Stimulated activated CD4-positive, alpha-beta T cell treated with anti-CD3 and anti-CD28 coated beads, Interleukin-2, amount 100 ng/mL, for 48 hours (primary cell): ENCODE data around the gene ZNF334.

ENCODE experiments used
- DNase-seq, 2 donors: peaks; one replicate each; pipeline ENCODE4 v3.0.0-alpha.2; 2020

Gene ZNF334

DNA sequence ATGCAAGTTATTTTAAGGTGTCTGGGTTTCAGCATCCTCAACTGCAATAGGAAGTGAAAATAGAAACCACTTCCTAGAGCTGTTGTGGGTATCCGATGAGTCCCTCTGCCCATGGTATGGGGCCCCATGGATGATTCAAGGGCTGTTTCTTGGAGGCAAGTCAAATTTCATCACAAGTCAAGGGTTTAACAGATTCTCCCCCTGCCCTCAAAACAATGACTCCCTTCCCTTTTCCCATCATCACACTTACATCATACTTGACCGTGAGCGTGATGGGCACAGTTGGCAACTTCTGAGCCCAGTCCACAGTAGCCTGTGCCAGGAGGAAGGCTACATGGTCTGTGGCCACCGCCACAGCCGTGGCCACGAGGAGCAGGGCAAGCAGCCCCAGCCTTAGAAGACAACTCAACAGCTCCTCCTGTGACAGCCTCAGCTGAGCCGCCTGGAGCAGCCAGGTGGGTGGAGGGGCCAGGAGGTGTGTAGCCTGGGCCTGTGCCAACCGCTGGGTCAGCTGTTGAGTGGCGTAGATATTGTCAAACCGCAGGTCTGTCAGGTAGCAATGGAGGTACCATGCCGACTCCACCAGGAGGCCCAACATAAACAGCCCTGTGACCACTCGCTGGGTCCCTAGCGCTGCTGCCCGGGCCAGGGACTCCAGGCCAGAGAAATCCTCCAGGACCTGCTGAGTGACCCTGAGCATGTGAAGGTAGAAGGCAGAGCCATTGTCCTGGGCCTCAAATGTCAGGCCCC is 31.9 kb upstream of the ZNF334 start:
- peak; percentile 20 for DNase-seq

- no peak for DNase-seq
These were observed 31.2 kb upstream of the ZNF334 start for GRCh38 chr20:46544576-46544975.

DNA sequence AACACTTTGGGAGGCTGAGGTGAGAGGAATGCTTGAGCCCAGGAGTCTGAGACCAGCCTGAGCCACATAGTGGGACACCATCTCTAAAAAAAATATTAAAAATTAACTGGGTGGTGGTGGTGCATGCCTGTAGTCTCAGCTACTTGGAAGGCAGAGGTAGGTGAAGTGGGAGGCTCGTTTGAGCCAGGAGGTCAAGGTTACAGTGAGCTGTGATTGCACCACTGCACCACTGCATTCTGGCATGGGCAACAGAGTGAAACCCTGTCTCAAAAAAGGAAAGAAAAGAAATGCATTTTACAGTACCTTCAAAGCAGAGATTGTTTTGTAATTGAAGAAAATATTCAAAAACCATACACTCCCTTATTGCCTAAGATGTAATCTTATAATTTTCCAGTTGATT is 30.6 kb upstream of the ZNF334 start:
- no peak for DNase-seq

- no peak for DNase-seq
These were observed 29.7 kb upstream of the ZNF334 start for GRCh38 chr20:46543033-46543432.

DNA sequence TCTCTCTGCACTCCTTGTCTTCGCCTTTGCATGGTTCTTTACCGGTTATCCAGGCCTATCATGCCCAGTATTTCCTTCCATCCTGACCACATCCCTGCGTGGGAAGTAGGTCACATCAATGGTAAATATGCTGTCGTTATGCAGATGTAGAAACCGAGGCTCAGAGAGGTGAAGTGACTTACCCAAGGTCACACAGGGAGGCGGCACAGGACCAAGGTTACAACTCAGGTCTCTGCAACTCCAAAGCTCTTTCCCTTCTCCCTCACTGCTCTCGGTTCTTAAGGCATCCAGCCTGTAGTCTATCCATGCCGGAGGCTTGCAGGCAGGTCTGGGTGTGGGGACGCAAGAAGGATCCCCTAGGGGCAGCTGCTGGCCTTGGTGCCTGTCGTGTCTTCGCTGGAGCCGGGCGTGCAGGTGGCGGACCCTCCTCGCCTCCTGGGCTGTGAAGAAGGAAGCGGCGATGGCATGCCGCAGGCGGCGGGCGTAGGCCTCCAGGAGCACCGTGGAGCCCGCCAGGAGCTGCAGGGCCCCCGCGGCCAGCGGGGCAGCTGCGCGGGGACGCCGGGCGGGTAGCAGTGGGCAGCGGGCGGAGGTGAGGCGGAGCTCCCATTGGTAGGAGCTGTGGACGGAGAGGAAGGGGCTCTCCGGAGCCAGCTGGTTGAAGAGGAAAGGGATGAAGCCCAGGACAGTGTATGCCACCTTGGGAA is 28.0 kb upstream of the ZNF334 start:
- no peak for DNase-seq

- no peak for DNase-seq
These were observed 25.8 kb upstream of the ZNF334 start for GRCh38 chr20:46539113-46539512.

GRCh38 chr20:46530640-46531039 is 17.3 kb upstream of the ZNF334 start:
- no peak for DNase-seq

- no peak for DNase-seq
These were observed 10.5 kb upstream of the ZNF334 start for GRCh38 chr20:46523696-46524328.

DNA sequence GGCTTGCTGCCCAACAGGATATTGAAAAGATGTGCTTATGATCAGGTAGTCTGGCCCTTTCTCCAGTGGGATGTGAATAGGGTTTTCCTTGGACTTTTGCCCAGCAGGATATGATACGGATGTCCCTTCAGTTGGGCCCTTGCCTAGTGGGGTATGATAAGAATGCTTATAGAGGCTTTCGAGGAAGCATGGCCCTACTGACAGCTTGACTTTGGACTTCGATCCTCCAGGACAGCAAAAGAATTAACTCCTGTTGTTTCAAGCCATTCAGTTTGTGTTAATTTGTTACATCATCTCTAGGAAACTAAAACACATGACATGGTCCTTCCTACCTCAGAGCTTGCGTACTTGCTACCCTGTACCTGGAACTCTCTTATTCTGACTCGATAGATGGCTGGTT is 9.7 kb upstream of the ZNF334 start:
- no peak for DNase-seq

DNA sequence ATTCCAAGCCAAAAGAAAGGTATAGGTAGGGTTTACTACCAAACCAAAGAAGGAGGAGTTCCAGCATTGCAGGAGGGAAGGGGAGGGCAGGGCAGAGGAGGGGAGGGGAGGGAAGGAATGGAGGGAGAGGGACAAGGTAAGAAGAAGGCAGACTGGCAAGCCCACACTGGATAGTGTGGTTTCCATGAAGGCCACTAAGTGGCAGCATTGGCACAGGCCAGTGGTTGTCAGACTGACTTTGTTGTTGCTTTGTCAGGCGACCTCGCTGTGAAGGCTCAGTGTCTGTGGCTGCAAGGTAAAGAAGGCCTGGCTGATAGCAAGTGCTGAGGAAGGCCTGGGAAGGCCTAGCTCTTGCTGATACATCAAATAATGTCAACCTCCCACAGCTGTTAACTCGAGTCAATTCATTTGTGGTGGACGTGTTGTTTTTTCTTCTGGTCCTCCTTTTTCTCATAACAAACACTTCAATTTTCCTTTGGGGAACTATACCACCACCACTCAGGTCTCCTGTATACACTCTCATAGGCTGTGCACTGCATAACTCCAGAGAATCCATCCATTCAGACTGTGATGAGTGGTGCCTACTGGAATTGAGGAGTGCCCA is 7.7 kb upstream of the ZNF334 start:
- DNase-seq, result peak; percentile 30 to 31

- no peak for DNase-seq
These were observed 7.2 kb upstream of the ZNF334 start for GRCh38 chr20:46520540-46520939.

DNA sequence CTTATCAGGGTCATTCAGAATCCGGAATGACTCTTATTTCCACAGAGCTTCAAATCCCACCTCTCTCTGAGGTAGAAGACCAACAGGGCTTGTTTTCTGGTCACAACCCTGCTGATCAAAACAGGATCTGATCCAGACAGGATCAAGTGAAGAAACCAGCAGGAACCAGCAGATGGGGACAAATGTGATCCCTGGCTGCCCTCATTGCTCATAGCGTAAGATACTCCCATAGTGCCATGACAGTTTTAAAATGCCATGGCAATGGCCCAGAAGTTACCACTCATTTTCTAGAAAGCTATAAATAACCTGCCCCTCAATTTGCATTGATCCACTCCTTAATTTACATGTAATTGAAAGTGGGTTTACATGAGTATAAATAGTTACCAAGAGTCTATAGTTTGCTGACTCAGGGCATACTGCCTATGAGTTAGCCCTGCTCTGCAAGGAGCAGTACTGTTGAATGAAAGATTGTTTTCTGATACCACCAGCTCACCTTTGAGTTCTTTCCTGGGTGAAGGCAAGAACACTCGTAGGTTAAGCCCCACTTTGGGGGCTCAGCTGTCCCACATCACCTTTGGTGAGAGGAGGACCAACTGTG is 6.2 kb upstream of the ZNF334 start:
- no peak for DNase-seq

- no peak for DNase-seq
These were observed 3.8 kb downstream of the ZNF334 start for GRCh38 chr20:46509523-46509922.

DNA sequence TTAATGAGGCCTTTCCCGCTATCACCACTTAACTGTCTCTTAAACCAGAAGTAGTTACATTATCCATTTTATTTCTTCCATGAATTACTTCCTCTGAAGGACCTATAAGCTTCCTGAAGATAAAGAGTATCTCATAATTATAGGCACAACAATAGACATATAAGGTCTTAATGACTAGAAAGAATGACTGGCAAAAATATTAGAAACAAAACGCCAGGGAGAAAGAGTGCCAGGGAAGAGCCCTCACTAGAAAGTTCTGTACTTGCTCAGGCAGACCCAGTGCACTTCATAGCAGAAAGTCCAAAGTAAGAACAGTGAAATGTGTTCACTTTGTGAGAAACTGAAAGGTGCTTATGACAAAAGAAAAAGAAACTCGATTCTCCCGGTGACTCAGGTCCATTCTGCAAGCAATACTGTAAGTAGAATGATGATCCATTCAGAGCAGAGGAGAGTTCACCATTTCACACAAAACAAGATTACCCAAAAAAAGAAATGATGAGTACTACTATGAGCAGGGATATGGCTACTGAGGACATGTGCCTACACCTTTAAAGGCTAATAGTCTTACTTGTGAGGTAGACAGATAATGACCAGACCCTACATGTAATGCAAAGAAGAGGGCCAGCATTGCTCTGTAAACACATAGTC is 5.5 kb downstream of the ZNF334 start:
- DNase-seq, result no peak

DNA sequence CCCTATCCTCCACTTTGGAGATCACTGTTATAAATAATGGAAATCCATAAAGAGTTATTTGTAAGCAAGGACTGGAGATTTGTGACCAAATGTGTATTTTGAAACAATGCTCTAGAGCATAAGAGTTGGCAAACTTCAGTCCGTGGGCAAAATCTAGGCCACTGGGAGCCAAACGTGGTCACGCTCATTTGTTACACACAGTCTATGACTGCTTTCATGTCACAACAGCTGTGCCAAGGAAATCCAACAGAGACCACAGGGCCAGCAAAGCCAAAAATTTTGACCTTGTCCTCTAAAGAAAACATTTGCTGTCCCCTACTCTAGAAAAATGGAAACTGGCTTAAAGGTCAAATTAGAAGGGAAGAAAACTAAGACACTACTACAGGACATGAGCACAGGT is 7.9 kb downstream of the ZNF334 start:
- DNase-seq, result no peak

DNA sequence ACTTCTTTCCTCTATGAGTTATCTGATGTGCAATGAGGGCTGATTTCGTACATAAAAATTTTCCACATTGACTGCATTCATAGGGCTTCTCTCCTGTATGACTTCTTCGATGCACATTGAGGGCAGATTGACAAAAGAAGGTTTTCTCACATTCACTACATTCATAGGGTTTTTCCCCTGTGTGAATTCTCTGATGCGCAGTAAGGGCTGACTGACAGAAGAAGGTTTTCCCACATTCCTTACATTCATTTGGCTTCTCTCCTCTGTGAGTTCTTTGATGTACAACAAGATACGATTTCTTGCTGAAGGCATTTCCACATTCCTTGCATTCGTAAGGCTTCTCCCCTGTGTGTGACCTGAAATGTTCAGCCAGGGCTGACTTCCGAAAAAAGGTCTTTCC is 11.4 kb downstream of the ZNF334 start:
- no peak for DNase-seq

DNA sequence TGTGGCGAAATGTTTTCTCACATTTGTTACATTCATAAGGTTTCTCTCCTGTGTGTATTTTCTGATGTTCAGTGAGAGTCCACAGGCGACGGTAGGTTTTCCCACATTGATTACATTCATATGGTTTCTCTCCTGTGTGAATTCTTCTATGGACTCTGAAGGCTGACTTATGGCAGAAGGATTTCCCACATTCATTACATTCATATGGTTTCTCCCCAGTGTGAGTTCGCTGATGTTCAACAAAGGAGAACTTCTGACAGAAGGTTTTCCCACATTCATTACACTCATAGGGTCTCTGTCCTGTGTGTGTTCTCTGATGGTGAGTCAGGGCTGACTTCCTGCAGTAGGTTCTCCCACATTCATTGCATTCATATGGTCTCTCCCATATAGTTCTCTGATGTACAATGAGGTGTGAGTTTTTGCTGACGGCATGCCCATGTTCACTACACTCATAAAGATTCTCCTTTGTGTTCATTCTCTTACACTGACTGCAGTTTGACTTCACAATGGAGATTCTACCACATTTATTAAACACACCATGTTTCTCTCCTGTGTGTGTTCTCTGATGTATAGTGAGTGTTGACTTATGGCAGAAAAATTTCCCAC is 11.9 kb downstream of the ZNF334 start:
- DNase-seq, result no peak

GRCh38 chr20:46494077-46494476 is 19.3 kb downstream of the ZNF334 start:
- DNase-seq, result no peak

DNA sequence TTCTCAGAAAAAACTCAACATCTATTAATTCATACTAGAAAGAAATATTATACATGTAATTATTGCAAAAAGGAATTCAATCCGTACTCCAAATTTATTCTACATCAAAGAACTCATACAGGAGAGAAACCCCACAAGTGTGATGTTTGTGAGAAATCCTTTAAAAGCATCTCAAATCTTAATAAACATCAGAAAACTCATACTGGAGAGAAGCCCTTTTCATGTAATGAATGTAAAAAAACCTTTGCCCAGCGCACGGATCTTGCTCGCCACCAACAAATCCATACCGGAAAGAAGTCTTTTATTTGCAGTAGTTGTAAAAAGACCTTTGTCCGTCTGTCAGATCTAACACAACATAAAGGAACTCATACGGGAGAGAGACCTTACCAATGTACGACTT is 22.0 kb downstream of the ZNF334 start:
- DNase-seq, result no peak

GRCh38 chr20:46488451-46488850 is 24.9 kb downstream of the ZNF334 start:
- DNase-seq, result no peak

- no peak for DNase-seq
These were observed 25.7 kb downstream of the ZNF334 start for GRCh38 chr20:46487628-46488027.

GRCh38 chr20:46485431-46485830 is 27.9 kb downstream of the ZNF334 start:
- DNase-seq, result no peak
